Activated T-cell treated with anti-CD3 and anti-CD28 coated beads for 1 hour (primary cell): ENCODE results near the gene C1D.
"Not testable (repeated sequence)": the region's sequence is repeated elsewhere in the genome, so short reads cannot be mapped to it uniquely, and the experiment has no call there.

ENCODE experiments used
- DNase-seq: peaks from one replicate; pipeline ENCODE4 v3.0.0-alpha.2; 2020; ENCODE audit warnings: low read depth

C1D gene

GRCh38 chr2:67999332-67999731, 63.5 kb downstream of the C1D start:
- DNase-seq = no peak

- no peak for DNase-seq
Measured at GRCh38 chr2:67997903-67998302, 64.9 kb downstream of the C1D start.

- no peak for DNase-seq
Measured at GRCh38 chr2:67997528-67997900, 65.3 kb downstream of the C1D start.

- DNase-seq = no peak
Measured at GRCh38 chr2:67996772-67997527, 65.9 kb downstream of the C1D start.

- DNase-seq = no peak
Measured at GRCh38 chr2:67994716-67995115, 68.1 kb downstream of the C1D start.

GRCh38 chr2:67994069-67994468, 68.7 kb downstream of the C1D start:
- not testable (repeated sequence) for DNase-seq

GRCh38 chr2:67993329-67993728, 69.5 kb downstream of the C1D start:
- DNase-seq = no peak

- no peak for DNase-seq
Measured at GRCh38 chr2:67991456-67991855, 71.3 kb downstream of the C1D start.
